Gastrocnemius medialis (tissue), 4 donors: ENCODE measurements around the gene ENDOV. TPM values are rescaled to one million over a fixed set of nuclear protein-coding genes. Genes with fewer than 3 reads are reported as not detected.
A peak's percentile ranks its signal among the peaks of the same experiment; 100 is the strongest.

Experiments used
- ATAC-seq, 2 donors: fragments of 150-250 bp; one replicate each; pipeline ENCODE4 v1.9.1; 2016
- DNase-seq, 2 donors: peaks; one replicate each; pipeline ENCODE4 v3.0.0-alpha.2; 2019
- H3K27ac ChIP-seq, 4 donors: fragments of 200-600 bp; sonication (generic); 1 replicate in 1 of 4; 2 replicates in 3 of 4; pipeline ENCODE4 v1.5.1; 2016 to 2018; ENCODE audit warnings: mild to moderate bottlenecking in 2 of 4, moderate library complexity in 1 of 4
- H3K27me3 ChIP-seq, 3 donors: fragments of 200-600 bp; sonication (generic) in 2 of 3; 1 replicate in 1 of 3; 2 replicates in 2 of 3; pipeline versions ENCODE4 v1.5.1 to v1.6.0; 2016 to 2019; ENCODE audit warnings: mild to moderate bottlenecking in 1 of 3, moderate library complexity in 1 of 3
- H3K36me3 ChIP-seq, 2 donors: fragments of 200-600 bp; sonication (generic) in 1 of 2; one replicate each; pipeline ENCODE4 v1.5.1; 2017 to 2018
- H3K4me1 ChIP-seq, 2 donors: fragments of 200-600 bp; sonication (generic) in 1 of 2; one replicate each; pipeline ENCODE4 v1.5.1; 2016 to 2017; ENCODE audit warnings: mild to moderate bottlenecking in 2 of 2
- H3K4me3 ChIP-seq, 4 donors: fragments of 200-600 bp; sonication (generic) in 3 of 4; 1 replicate in 1 of 4; 2 replicates in 3 of 4; pipeline ENCODE4 v1.5.1; 2016 to 2019; ENCODE audit warnings: mild to moderate bottlenecking in 2 of 4
- H3K9me3 ChIP-seq, 3 donors: fragments of 200-600 bp; sonication (generic) in 2 of 3; 1 replicate in 1 of 3; 2 replicates in 2 of 3; pipeline ENCODE4 v1.5.1; 2016 to 2019
- CTCF ChIP-seq, 5 experiments: fragments of 450-650 bp in 3 of 5; fragments of 200-600 bp in 2 of 5; sonication (generic) in 2 of 5; IDR thresholded peaks in 4 of 5; conservative IDR thresholded peaks in 1 of 5; 1 replicate in 4 of 5; 2 replicates in 1 of 5; pipeline ENCODE4 v1.5.1; 2016 to 2019; ENCODE audit warnings: antibody characterized with exemption in 5 of 5, mild to moderate bottlenecking in 3 of 5, moderate library complexity in 3 of 5
- POLR2A ChIP-seq, 2 donors: fragments of 450-650 bp; IDR thresholded peaks; one replicate each; pipeline ENCODE4 v1.6.1; 2017; ENCODE audit warnings: antibody characterized with exemption in 2 of 2, mild to moderate bottlenecking in 2 of 2, moderate library complexity in 2 of 2
- in situ Hi-C, 4 donors: fragments of 200-750 bp; cut with MboI; loops; one replicate each; pipeline versions ENCODE4 v1.15.0 to v1.8.0; 2017; ENCODE audit warnings: low sequenced_read_pairs in 4 of 4
- intact Hi-C: fragments of 100-400 bp; cut with DNase I; formaldehyde crosslinking; loops from one replicate; pipeline ENCODE4 v1.15.1; 2023; ENCODE audit warnings: low total_unique reads
- total RNA-seq, 4 donors: library from RNA; depleted of rRNA; stranded (reverse); fragments of >200 nt; gene quantifications; one replicate each; pipeline versions ENCODE4 v1.1.0 to v1.2.3, GENCODE V29; 2016

ENDOV gene
- total RNA-seq, 4 donors from 2014 or later: 9.1 to 24.1 (median 18.0) TPM

GRCh38 chr17:80472996-80473395 lies 58.0 kb downstream of the ENDOV start:
- Histone ChIP-seq H3K4me1 (peaks cover 17 to 22% of the 10 kb centered on the region in 2 donors), H3K36me3 (no peaks in the 10 kb centered on the region), H3K27ac (no peak overlapping the region), H3K27me3 (peaks cover 46 to 63% (median 48%) of the 10 kb centered on the region in 3 donors), H3K9me3 (no peaks in the 10 kb centered on the region), H3K4me3 (no peak overlapping the region)
- in situ Hi-C loops: no loop called here
- DNase-seq (no peak), ATAC-seq (no peak)
- TF ChIP-seq CTCF (IDR thresholded peaks at IDR 0.05 in 4 of 5, conservative IDR thresholded peaks at IDR 0.05 in 1 of 5) (no peak), POLR2A (IDR thresholded peaks at IDR 0.05) (no peak)
- intact Hi-C loops: no loop called here

- peaks cover 22 to 28% of the 10 kb centered on the region in 2 donors for H3K4me1 ChIP-seq
- no peaks in the 10 kb centered on the region for H3K9me3 ChIP-seq
- in situ Hi-C loops: no loop called here
- no peak for ATAC-seq
- H3K4me3 ChIP-seq: no peak overlapping the region
- H3K36me3 ChIP-seq: no peaks in the 10 kb centered on the region
- intact Hi-C loops: no loop called here
- H3K27ac ChIP-seq: no peak overlapping the region
- peaks cover 48 to 63% (median 51%) of the 10 kb centered on the region in 3 donors for H3K27me3 ChIP-seq
- TF ChIP-seq POLR2A (IDR thresholded peaks at IDR 0.05) (no peak), CTCF (IDR thresholded peaks at IDR 0.05 in 4 of 5, conservative IDR thresholded peaks at IDR 0.05 in 1 of 5) (no peak)
- no peak for DNase-seq
Measured at GRCh38 chr17:80473701-80474100, 58.7 kb downstream of the ENDOV start.

GRCh38 chr17:80474231-80474960 lies 59.4 kb downstream of the ENDOV start:
- H3K4me1 ChIP-seq: peaks cover 24 to 32% of the 10 kb centered on the region in 2 donors
- H3K9me3 ChIP-seq: no peaks in the 10 kb centered on the region
- no peak for DNase-seq
- no peak for TF ChIP-seq CTCF (IDR thresholded peaks at IDR 0.05 in 4 of 5, conservative IDR thresholded peaks at IDR 0.05 in 1 of 5)
- no peak for TF ChIP-seq POLR2A (IDR thresholded peaks at IDR 0.05)
- H3K27me3 ChIP-seq: peaks cover 49 to 63% (median 58%) of the 10 kb centered on the region in 3 donors
- in situ Hi-C loops (no loop called here), intact Hi-C loops (no loop called here)
- no peak for ATAC-seq
- no peaks in the 10 kb centered on the region for H3K36me3 ChIP-seq
- H3K4me3 ChIP-seq: peak overlapping the region in 3 of 4 donors; percentile 11 to 49 (median 41)
- H3K27ac ChIP-seq: no peak overlapping the region

- DNase-seq (no peak), ATAC-seq (no peak)
- intact Hi-C loops (loop anchor here (5.0 kb wide), 3 partner anchors 48 to 422 kb away; no protein-coding TSS in a partner anchor), in situ Hi-C loops (no loop called here)
- peak overlapping the region; percentile 40 to 61 (median 45) for H3K4me3 ChIP-seq
- no peak overlapping the region for H3K27ac ChIP-seq
- H3K27me3 ChIP-seq: peaks cover 57 to 69% (median 66%) of the 10 kb centered on the region in 3 donors
- TF ChIP-seq POLR2A (IDR thresholded peaks at IDR 0.05) (no peak), CTCF (IDR thresholded peaks at IDR 0.05 in 4 of 5, conservative IDR thresholded peaks at IDR 0.05 in 1 of 5) (no peak)
- no peaks in the 10 kb centered on the region for H3K9me3 ChIP-seq
- no peaks in the 10 kb centered on the region for H3K36me3 ChIP-seq
- peaks cover 24 to 32% of the 10 kb centered on the region in 2 donors for H3K4me1 ChIP-seq
Measured at GRCh38 chr17:80474961-80475909, 60.3 kb downstream of the ENDOV start.
